ENCODE data around the gene PARN. TPM values are rescaled to one million over a fixed set of nuclear protein-coding genes. Genes with fewer than 3 reads are reported as not detected.

PARN gene
- total RNA-seq, 1 experiment from 2014 or later, result 37.7 TPM

DNA sequence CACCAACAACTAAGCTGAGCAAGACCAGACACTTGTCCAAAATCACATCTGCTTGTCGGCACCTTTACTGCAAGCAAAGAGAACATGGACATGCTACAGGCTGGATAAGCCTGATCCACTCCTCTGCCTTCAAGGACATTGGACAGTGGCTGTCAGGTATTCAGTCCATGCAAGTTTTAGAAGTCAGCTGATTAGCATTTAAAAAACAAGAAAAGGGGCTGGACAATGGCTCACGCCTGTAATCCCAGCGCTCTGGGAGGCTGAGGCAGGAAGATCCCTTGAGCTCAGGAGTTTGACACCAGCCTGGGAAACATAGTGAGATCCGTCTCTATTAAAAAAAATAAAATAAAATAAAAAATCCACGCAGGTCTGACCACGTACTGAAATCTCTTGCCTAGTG, 20.3 kb downstream of the PARN start:
- no peak for TF ChIP-seq ZNF232 (CRISPR knock-in tag; IDR thresholded peaks at IDR 0.05)
- no peak for TF ChIP-seq FOXK1 (CRISPR knock-in tag; IDR thresholded peaks at IDR 0.05)
- TF ChIP-seq, protein P1, sequence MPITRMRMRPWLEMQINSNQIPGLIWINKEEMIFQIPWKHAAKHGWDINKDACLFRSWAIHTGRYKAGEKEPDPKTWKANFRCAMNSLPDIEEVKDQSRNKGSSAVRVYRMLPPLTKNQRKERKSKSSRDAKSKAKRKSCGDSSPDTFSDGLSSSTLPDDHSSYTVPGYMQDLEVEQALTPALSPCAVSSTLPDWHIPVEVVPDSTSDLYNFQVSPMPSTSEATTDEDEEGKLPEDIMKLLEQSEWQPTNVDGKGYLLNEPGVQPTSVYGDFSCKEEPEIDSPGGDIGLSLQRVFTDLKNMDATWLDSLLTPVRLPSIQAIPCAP (CRISPR knock-in tag; IDR thresholded peaks at IDR 0.05), result no peak
- TF ChIP-seq ZNF317 (CRISPR knock-in tag; IDR thresholded peaks at IDR 0.05; ENCODE audit: borderline replicate concordance, low read depth), result no peak
- no peak for TF ChIP-seq TEAD1 (CRISPR knock-in tag; IDR thresholded peaks at IDR 0.05)
- no peak for TF ChIP-seq CBFB (CRISPR knock-in tag; IDR thresholded peaks at IDR 0.05; ENCODE audit: low read depth)
- TF ChIP-seq, protein P2, sequence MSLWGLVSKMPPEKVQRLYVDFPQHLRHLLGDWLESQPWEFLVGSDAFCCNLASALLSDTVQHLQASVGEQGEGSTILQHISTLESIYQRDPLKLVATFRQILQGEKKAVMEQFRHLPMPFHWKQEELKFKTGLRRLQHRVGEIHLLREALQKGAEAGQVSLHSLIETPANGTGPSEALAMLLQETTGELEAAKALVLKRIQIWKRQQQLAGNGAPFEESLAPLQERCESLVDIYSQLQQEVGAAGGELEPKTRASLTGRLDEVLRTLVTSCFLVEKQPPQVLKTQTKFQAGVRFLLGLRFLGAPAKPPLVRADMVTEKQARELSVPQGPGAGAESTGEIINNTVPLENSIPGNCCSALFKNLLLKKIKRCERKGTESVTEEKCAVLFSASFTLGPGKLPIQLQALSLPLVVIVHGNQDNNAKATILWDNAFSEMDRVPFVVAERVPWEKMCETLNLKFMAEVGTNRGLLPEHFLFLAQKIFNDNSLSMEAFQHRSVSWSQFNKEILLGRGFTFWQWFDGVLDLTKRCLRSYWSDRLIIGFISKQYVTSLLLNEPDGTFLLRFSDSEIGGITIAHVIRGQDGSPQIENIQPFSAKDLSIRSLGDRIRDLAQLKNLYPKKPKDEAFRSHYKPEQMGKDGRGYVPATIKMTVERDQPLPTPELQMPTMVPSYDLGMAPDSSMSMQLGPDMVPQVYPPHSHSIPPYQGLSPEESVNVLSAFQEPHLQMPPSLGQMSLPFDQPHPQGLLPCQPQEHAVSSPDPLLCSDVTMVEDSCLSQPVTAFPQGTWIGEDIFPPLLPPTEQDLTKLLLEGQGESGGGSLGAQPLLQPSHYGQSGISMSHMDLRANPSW (CRISPR knock-in tag; conservative IDR thresholded peaks at IDR 0.05; ENCODE audit: low read depth), result no peak
- TF ChIP-seq SMAD4 (CRISPR knock-in tag; IDR thresholded peaks at IDR 0.05), result no peak
- TF ChIP-seq ZBTB21 (CRISPR knock-in tag; IDR thresholded peaks at IDR 0.05; ENCODE audit: borderline replicate concordance), result no peak
- no peak for TF ChIP-seq RORB (CRISPR knock-in tag; IDR thresholded peaks at IDR 0.05)
- no peak for TF ChIP-seq GRHL2 (CRISPR knock-in tag; IDR thresholded peaks at IDR 0.05; ENCODE audit: insufficient replicate concordance, severe bottlenecking)
- TF ChIP-seq, protein P3, sequence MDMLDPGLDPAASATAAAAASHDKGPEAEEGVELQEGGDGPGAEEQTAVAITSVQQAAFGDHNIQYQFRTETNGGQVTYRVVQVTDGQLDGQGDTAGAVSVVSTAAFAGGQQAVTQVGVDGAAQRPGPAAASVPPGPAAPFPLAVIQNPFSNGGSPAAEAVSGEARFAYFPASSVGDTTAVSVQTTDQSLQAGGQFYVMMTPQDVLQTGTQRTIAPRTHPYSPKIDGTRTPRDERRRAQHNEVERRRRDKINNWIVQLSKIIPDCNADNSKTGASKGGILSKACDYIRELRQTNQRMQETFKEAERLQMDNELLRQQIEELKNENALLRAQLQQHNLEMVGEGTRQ (CRISPR knock-in tag; IDR thresholded peaks at IDR 0.05), result no peak
- TF ChIP-seq, protein P4, sequence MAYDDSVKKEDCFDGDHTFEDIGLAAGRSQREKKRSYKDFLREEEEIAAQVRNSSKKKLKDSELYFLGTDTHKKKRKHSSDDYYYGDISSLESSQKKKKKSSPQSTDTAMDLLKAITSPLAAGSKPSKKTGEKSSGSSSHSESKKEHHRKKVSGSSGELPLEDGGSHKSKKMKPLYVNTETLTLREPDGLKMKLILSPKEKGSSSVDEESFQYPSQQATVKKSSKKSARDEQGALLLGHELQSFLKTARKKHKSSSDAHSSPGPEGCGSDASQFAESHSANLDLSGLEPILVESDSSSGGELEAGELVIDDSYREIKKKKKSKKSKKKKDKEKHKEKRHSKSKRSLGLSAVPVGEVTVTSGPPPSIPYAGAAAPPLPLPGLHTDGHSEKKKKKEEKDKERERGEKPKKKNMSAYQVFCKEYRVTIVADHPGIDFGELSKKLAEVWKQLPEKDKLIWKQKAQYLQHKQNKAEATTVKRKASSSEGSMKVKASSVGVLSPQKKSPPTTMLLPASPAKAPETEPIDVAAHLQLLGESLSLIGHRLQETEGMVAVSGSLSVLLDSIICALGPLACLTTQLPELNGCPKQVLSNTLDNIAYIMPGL (CRISPR knock-in tag; IDR thresholded peaks at IDR 0.05), result no peak
- no peak for TF ChIP-seq GTF2I (CRISPR knock-in tag; conservative IDR thresholded peaks at IDR 0.05)
- TF ChIP-seq, protein P5, sequence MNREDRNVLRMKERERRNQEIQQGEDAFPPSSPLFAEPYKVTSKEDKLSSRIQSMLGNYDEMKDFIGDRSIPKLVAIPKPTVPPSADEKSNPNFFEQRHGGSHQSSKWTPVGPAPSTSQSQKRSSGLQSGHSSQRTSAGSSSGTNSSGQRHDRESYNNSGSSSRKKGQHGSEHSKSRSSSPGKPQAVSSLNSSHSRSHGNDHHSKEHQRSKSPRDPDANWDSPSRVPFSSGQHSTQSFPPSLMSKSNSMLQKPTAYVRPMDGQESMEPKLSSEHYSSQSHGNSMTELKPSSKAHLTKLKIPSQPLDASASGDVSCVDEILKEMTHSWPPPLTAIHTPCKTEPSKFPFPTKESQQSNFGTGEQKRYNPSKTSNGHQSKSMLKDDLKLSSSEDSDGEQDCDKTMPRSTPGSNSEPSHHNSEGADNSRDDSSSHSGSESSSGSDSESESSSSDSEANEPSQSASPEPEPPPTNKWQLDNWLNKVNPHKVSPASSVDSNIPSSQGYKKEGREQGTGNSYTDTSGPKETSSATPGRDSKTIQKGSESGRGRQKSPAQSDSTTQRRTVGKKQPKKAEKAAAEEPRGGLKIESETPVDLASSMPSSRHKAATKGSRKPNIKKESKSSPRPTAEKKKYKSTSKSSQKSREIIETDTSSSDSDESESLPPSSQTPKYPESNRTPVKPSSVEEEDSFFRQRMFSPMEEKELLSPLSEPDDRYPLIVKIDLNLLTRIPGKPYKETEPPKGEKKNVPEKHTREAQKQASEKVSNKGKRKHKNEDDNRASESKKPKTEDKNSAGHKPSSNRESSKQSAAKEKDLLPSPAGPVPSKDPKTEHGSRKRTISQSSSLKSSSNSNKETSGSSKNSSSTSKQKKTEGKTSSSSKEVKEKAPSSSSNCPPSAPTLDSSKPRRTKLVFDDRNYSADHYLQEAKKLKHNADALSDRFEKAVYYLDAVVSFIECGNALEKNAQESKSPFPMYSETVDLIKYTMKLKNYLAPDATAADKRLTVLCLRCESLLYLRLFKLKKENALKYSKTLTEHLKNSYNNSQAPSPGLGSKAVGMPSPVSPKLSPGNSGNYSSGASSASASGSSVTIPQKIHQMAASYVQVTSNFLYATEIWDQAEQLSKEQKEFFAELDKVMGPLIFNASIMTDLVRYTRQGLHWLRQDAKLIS (CRISPR knock-in tag; IDR thresholded peaks at IDR 0.05; ENCODE audit: borderline replicate concordance), result no peak
- no peak for TF ChIP-seq GABPB1 (CRISPR knock-in tag; IDR thresholded peaks at IDR 0.05)
- TF ChIP-seq, protein P6, sequence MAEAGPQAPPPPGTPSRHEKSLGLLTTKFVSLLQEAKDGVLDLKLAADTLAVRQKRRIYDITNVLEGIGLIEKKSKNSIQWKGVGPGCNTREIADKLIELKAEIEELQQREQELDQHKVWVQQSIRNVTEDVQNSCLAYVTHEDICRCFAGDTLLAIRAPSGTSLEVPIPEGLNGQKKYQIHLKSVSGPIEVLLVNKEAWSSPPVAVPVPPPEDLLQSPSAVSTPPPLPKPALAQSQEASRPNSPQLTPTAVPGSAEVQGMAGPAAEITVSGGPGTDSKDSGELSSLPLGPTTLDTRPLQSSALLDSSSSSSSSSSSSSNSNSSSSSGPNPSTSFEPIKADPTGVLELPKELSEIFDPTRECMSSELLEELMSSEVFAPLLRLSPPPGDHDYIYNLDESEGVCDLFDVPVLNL (CRISPR knock-in tag; IDR thresholded peaks at IDR 0.05; ENCODE audit: borderline replicate concordance, low read depth), result no peak
- Mint-ChIP-seq H3K4me1 (peaks cover 15% of the 10 kb centered on the region), H3K27ac (no peak overlapping the region; the same call in 1 of the 2 replicates), H3K27me3 (ENCODE audit: low read depth) (no peaks in the 10 kb centered on the region), H3K9me3 (no peaks in the 10 kb centered on the region), H3K4me3 (no peak overlapping the region), H3K36me3 (peaks cover 51% of the 10 kb centered on the region)
- POLR2A ChIA-PET, result no interaction called here
- CTCF ChIA-PET, result no interaction called here
- DNase-seq (ENCODE audit: low spot score) (no peak), ATAC-seq (no peak; the same call in 1 of the 2 replicates)

All from WTC11 (cell line).